C4-2B (cell line): ENCODE results near the gene CMKLR1.

Source experiments
- CTCF ChIP-seq: fragments of 450-650 bp; conservative IDR thresholded peaks from 2 replicates; pipeline ENCODE4 v1.5.1; 2017; ENCODE audit warnings: mild to moderate bottlenecking
- ZFX ChIP-seq: fragments of 450-650 bp; IDR thresholded peaks from 2 replicates; pipeline ENCODE4 v1.6.1; 2017

DNA sequence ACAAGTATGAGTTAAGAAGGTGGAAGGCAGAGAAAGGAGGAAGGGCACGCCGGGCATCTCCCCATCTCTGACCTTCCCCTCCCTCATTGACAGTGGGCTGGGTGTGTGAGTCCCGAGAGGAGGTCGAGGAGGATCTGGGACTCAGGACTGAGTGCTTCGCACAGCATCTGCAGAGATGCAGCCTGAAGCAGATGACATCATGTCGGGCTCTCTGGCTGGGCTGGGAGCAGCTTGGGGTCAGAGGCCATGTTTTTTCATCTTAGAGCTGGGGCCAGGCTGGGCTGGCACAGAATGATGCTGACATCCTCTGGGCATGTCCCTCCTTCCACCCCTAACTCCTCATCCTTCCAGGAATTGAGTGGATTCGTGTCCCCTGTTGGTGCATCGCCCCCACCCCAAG, 43.5 kb downstream of the CMKLR1 start:
- TF ChIP-seq CTCF (no peak), ZFX (no peak)
